Neural crest cell (in vitro differentiated cells): ENCODE data around the gene METTL27. TPM values are rescaled to one million over a fixed set of nuclear protein-coding genes. Genes with fewer than 3 reads are reported as not detected.

Source experiments
- DNase-seq: peaks from one replicate; pipeline ENCODE4 v3.0.0; 2021; ENCODE audit warnings: low read depth, mixed read lengths, low spot score
- H3K27ac Mint-ChIP-seq: one replicate; pipeline ENCODE4 v1.8.0; 2021; ENCODE audit warnings: mild to moderate bottlenecking, mixed read lengths; ENCODE audit not compliant: unreplicated experiment
- H3K27me3 Mint-ChIP-seq: 2 replicates; pipeline ENCODE4 v1.8.0; 2021; ENCODE audit warnings: low read depth, mild to moderate bottlenecking, mixed read lengths
- H3K36me3 Mint-ChIP-seq: 2 replicates; pipeline ENCODE4 v1.8.0; 2021; ENCODE audit warnings: low read depth, mild to moderate bottlenecking, mixed read lengths
- H3K4me1 Mint-ChIP-seq: 2 replicates; pipeline ENCODE4 v1.8.0; 2021; ENCODE audit warnings: mixed read lengths
- H3K4me3 Mint-ChIP-seq: one replicate; pipeline ENCODE4 v1.8.0; 2021; ENCODE audit warnings: mild to moderate bottlenecking, mixed read lengths
- H3K9me3 Mint-ChIP-seq: 2 replicates; pipeline ENCODE4 v1.8.0; 2021; ENCODE audit warnings: mixed read lengths
- total RNA-seq: library from RNA; stranded (reverse); gene quantifications from 2 replicates; pipeline ENCODE4 v1.2.1, GENCODE V29; 2021
- TF ChIP-seq, protein P1 (sequence below): fragments of 200-600 bp; sonication (generic); conservative IDR thresholded peaks from 2 replicates; pipeline ENCODE4 v1.5.0; 2021; ENCODE audit warnings: antibody characterized with exemption, mild to moderate bottlenecking

METTL27 gene
- total RNA-seq, 1 donor from 2014 or later, result 2.3 TPM

DNA sequence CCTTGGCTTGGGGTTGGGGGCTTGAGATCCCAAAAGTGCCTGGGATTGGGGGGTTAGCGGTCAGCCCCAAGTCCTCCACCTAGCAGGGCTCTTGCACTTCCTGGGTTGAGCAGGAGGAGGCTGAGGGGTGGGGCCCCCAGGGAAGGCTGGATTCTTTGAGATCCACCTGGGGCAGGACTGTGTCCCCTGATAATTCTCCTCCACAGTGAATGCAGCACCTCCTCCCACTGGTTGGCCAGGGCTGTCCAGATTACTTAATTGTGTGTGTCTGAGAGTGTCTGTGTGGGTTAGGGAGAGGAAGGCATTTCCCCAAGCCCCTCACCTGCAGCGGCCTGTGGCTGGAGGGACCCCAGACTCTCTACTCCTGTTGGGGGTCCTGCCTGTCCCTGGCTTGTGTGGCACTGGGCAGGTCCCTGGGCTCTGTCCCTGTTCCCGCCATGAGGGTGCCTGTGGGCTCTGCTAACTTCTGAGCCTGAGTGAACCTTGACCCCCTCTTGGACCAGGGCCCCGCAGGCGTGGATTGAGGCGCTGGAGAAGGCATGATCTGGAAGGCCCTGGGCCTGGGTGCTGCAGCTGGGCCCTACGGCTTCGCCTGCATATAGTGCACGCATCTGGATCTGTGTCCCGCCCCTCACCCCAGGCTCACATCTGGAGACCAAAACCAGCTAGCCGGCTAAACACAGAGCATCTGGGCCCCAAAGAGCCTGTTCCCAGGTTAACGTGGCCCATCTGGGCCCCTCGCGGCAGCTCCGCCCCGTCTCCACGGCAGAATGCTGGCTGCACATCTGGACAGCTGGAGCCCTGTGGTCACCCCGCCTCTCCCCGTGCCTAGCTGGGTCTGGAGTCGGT, 29.1 kb upstream of the METTL27 start:
- Mint-ChIP-seq H3K9me3 (no peaks in the 10 kb centered on the region), H3K27me3 (no peaks in the 10 kb centered on the region), H3K4me3 (no peak overlapping the region), H3K27ac (no peak overlapping the region), H3K4me1 (no peaks in the 10 kb centered on the region), H3K36me3 (no peaks in the 10 kb centered on the region)
- TF ChIP-seq, protein P1, sequence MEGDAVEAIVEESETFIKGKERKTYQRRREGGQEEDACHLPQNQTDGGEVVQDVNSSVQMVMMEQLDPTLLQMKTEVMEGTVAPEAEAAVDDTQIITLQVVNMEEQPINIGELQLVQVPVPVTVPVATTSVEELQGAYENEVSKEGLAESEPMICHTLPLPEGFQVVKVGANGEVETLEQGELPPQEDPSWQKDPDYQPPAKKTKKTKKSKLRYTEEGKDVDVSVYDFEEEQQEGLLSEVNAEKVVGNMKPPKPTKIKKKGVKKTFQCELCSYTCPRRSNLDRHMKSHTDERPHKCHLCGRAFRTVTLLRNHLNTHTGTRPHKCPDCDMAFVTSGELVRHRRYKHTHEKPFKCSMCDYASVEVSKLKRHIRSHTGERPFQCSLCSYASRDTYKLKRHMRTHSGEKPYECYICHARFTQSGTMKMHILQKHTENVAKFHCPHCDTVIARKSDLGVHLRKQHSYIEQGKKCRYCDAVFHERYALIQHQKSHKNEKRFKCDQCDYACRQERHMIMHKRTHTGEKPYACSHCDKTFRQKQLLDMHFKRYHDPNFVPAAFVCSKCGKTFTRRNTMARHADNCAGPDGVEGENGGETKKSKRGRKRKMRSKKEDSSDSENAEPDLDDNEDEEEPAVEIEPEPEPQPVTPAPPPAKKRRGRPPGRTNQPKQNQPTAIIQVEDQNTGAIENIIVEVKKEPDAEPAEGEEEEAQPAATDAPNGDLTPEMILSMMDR, result no peak
- no peak for DNase-seq

DNA sequence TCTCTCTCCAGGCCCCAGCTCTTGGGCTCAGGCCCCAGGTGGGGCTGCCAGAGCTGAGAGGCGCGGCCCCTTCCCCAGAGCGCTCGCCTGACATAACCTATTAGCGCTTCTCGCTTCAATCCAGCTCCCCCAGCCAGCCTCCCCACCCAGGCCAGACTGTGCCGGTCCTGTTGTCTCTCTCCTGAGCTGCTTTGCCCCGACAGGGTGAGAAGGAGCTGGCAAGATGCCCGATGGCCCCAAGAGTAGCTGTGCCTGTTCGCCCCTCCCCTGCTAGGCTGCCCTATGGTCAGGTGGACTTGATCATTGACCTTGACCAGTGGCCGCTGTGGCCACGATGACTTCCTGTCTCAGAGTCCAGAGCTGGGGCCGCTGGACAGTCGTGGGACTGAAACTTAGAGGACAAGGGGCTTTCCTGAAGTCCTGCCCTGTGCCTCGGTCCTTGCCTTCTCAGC, 27.8 kb upstream of the METTL27 start:
- H3K27ac Mint-ChIP-seq, result no peak overlapping the region
- no peak for DNase-seq
- no peaks in the 10 kb centered on the region for H3K27me3 Mint-ChIP-seq
- TF ChIP-seq, protein P1, result no peak
- H3K4me3 Mint-ChIP-seq, result no peak overlapping the region
- no peaks in the 10 kb centered on the region for H3K9me3 Mint-ChIP-seq
- H3K4me1 Mint-ChIP-seq, result no peaks in the 10 kb centered on the region
- H3K36me3 Mint-ChIP-seq, result no peaks in the 10 kb centered on the region

DNA sequence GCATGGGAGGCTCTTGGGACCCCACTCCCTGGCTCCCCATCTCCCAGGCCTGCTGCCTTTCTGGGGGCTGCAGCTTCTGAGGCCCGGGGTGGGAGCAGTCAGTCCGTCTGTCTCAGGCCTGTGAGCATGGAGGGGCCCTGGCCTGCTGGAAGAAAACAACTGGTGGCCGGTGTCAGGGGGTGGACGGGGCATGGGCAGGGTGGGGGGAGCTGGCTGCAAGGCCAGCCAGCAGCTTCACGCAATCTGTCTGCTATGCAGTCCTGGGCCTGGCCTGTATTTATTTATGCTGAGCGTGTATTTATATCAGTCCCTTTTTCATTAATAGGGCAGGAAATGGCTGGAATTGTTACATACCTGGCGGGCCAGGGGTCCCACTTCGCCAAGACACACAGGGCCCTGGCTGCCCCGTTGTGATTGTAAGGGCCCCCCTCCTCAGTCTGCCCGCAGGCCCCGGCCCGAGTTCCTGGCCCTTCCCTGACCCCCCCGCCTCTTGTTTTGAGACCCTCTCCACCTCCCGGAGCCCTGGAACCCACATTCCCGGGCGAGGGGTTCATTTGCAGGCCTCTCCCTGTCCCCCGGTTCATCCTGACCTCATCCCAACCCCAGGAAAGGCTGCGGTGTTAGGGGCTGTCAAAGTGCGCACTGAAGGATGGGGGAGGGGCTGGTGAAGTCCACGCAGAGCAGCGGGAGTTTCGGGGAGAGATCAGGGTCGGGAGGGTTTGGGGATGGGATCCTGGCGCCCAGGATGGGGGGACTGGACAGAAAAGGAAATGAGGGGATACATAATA, 26.9 kb upstream of the METTL27 start:
- DNase-seq, result no peak
- H3K27me3 Mint-ChIP-seq, result no peaks in the 10 kb centered on the region
- H3K4me1 Mint-ChIP-seq, result no peaks in the 10 kb centered on the region

DNA sequence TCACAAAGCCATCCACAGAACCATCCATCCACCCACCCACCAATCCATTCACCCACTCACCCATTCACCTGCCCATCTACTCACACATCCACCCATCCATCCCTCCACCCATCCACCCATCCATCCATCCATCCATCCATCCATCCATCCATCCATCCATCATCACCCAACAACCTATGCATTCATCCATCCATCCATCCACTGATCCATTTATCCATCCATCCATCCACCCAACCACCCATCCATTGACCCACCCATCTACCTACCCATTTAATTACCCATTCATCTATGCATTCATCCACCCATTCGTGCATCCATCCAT, 24.1 kb upstream of the METTL27 start:
- Mint-ChIP-seq H3K4me1 (no peaks in the 10 kb centered on the region), H3K27ac (no peak overlapping the region), H3K36me3 (no peaks in the 10 kb centered on the region), H3K4me3 (no peak overlapping the region), H3K27me3 (no peaks in the 10 kb centered on the region), H3K9me3 (no peaks in the 10 kb centered on the region)
- no peak for DNase-seq
- TF ChIP-seq, protein P1, result no peak

More for the DNA sequence above, 26.9 kb upstream of the METTL27 start:
- no peak overlapping the region for H3K4me3 Mint-ChIP-seq
- H3K27ac Mint-ChIP-seq, result no peak overlapping the region
- no peaks in the 10 kb centered on the region for H3K36me3 Mint-ChIP-seq
- TF ChIP-seq, protein P1, result no peak
- H3K9me3 Mint-ChIP-seq, result no peaks in the 10 kb centered on the region

DNA sequence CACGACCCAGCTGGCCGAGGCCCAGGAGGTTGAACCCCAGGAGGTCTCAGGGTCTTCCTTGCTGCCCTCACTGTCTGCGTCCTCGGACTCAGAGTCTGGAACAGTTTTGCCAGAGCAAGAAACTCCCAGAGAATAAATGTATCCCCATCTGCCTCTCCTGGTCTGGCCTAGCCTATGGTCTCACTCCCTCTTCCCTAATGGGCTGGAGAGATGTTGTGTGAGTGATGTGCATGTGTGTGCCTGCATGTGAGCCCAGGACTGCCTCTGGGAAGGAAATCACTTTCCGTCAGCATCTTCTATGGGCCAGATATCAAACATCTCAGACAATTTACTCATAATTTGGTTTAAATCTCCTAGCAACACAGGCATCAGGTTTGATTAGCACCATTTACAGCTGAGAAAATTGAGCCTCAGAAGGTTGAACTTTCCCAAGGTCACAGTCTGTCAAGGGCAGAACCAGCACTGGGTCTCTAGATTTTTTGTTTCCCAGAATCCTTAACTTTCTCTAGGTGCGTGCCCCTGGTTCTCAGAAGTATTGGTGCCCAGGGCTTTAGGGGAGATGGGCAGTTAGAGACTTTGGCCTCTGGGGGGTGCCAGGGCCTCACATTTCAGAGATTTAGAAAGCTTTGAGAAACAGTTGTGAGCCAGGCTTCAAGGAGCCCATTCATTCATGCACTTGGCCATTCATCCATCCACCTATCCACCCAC, 23.6 kb upstream of the METTL27 start:
- H3K9me3 Mint-ChIP-seq, result no peaks in the 10 kb centered on the region
- no peaks in the 10 kb centered on the region for H3K27me3 Mint-ChIP-seq
- no peak overlapping the region for H3K4me3 Mint-ChIP-seq
- H3K4me1 Mint-ChIP-seq, result no peaks in the 10 kb centered on the region
- peak overlapping the region; percentile 82 for H3K27ac Mint-ChIP-seq
- no peak for DNase-seq
- H3K36me3 Mint-ChIP-seq, result no peaks in the 10 kb centered on the region
- TF ChIP-seq, protein P1, result peak; percentile 59
